ENCODE measurements around the gene RFC2. TPM values are rescaled to one million over a fixed set of nuclear protein-coding genes. Genes with fewer than 3 reads are reported as not detected.
A peak's percentile ranks its signal among the peaks of the same experiment; 100 is the strongest.

RFC2 gene
- total and polyA plus RNA-seq, 2 of the 8 experiments (the other 6 are each of a cell fraction or from before 2014, with no cell fraction given) = 52.9 to 85.4 TPM

DNA sequence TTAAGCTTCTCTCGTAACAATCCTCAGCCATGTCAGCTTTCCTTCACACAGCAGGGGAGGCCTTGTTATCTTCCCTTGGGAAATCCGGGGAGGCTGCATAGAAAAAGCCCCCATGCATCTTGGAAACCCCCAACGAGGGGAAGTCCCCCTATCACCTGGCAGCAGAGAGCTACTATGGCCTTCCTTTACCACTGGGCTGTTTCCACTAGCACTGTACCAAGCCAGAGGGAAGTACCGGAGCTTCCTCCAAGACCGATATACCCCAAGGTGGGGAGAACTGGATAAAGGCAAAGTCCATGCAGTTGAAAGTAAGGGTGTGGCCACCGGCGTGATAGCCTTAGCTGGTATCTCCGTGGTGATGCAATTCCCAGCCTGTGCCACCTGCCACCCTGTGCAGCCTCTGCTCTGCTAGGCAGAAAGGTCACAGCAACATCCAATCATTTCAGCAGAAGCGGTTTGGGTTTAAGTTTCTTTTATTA is 30.6 kb upstream of the RFC2 start (continued):
- TF ChIP-seq, protein P1, sequence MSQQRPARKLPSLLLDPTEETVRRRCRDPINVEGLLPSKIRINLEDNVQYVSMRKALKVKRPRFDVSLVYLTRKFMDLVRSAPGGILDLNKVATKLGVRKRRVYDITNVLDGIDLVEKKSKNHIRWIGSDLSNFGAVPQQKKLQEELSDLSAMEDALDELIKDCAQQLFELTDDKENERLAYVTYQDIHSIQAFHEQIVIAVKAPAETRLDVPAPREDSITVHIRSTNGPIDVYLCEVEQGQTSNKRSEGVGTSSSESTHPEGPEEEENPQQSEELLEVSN (IDR thresholded peaks at IDR 0.05) = no peak
- TF ChIP-seq RAD21 (IDR thresholded peaks at IDR 0.05 in 1 of 2, conservative IDR thresholded peaks at IDR 0.05 in 1 of 2; ENCODE audit: low read depth in 2 of 2, low read length in 2 of 2) (no peak), PHF8 (conservative IDR thresholded peaks at IDR 0.05; ENCODE audit: low read depth, low read length) (no peak), YY1 (IDR thresholded peaks at IDR 0.05; ENCODE audit: low read depth, low read length) (0 out of 2 replicates have a peak, but pooled peaks have one; percentile 48), TEAD4 (IDR thresholded peaks at IDR 0.05; ENCODE audit: low read depth, low read length) (no peak), CEBPB (IDR thresholded peaks at IDR 0.05; ENCODE audit: low read depth, low read length) (peak; percentile 64), ASH2L (IDR thresholded peaks at IDR 0.05; ENCODE audit: low read length) (no peak), SIRT6 (IDR thresholded peaks at IDR 0.05; ENCODE audit: low read length) (no peak), SP4 (IDR thresholded peaks at IDR 0.05; ENCODE audit: low read length) (no peak), TCF12 (IDR thresholded peaks at IDR 0.05; ENCODE audit: low read depth, low read length) (0 out of 2 replicates have a peak, but pooled peaks have one; percentile 60), SAP30 (IDR thresholded peaks at IDR 0.05; ENCODE audit: insufficient read depth, insufficient replicate concordance, low read length) (no peak), CREB1 (IDR thresholded peaks at IDR 0.05) (no peak), TAF7 (optimal IDR thresholded peaks at IDR 0.05; ENCODE audit: borderline replicate concordance, low read depth, low read length) (no peak), KDM5A (IDR thresholded peaks at IDR 0.05; ENCODE audit: low read length) (no peak), SIN3A (conservative IDR thresholded peaks at IDR 0.05 in 1 of 2, IDR thresholded peaks at IDR 0.05 in 1 of 2; ENCODE audit: low read depth in 1 of 2, low read length in 2 of 2) (no peak), HDAC6 (IDR thresholded peaks at IDR 0.05; ENCODE audit: low read depth, low read length) (no peak)
- TF ChIP-seq, protein P2, sequence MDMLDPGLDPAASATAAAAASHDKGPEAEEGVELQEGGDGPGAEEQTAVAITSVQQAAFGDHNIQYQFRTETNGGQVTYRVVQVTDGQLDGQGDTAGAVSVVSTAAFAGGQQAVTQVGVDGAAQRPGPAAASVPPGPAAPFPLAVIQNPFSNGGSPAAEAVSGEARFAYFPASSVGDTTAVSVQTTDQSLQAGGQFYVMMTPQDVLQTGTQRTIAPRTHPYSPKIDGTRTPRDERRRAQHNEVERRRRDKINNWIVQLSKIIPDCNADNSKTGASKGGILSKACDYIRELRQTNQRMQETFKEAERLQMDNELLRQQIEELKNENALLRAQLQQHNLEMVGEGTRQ (IDR thresholded peaks at IDR 0.05; ENCODE audit: low read length) = no peak
- TF ChIP-seq, protein P3, sequence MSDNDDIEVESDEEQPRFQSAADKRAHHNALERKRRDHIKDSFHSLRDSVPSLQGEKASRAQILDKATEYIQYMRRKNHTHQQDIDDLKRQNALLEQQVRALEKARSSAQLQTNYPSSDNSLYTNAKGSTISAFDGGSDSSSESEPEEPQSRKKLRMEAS (IDR thresholded peaks at IDR 0.05) = no peak

Measured in H1 (cell line).